ENCODE data around the gene FOXQ1. TPM values are rescaled to one million over a fixed set of nuclear protein-coding genes. Genes with fewer than 3 reads are reported as not detected.

The FOXQ1 gene
- total RNA-seq, 1 experiment from 2014 or later, result 11.7 TPM

GRCh38 chr6:1271071-1271763 lies 40.7 kb upstream of the FOXQ1 start:
- intact Hi-C loops (cut with micrococcal nuclease; ENCODE audit: unreplicated experiment) (no loop called here), in situ Hi-C loops (cut with HindIII; ENCODE audit: low pct_unique_long_range_greater_than_20kb, low sequenced_read_pairs) (no loop called here)
- DNase-seq (ENCODE audit: low read depth, low spot score) (no peak), ATAC-seq (no peak)
- no peaks in the 10 kb centered on the region for H3K27me3 ChIP-seq (ENCODE audit: control insufficient read depth, insufficient read depth, low read length)
- peaks cover 3% of the 10 kb centered on the region for H3K4me1 ChIP-seq (ENCODE audit: control insufficient read depth, insufficient read depth, low read length)
- no peak overlapping the region for H3K27ac ChIP-seq (ENCODE audit: low read length)
- H3K36me3 ChIP-seq (ENCODE audit: control insufficient read depth, insufficient read depth, low read length), result no peaks in the 10 kb centered on the region
- POLR2A ChIA-PET, result no interaction called here
- no peaks in the 10 kb centered on the region for H3K9me3 ChIP-seq (ENCODE audit: control insufficient read depth, insufficient read depth, low read depth, low read length)
- BruUV-seq (replicated peaks), result no TSS peak
- no peak overlapping the region for H3K4me3 ChIP-seq (ENCODE audit: low read depth in 2 of 2, low read length in 2 of 2)
- CTCF ChIA-PET, result no interaction called here
- TF ChIP-seq CTCF (IDR thresholded peaks at IDR 0.05), result no peak
- no peak for TF ChIP-seq TCF7L2 (IDR thresholded peaks at IDR 0.05; ENCODE audit: low read depth, low read length)
- TF ChIP-seq, protein P1, sequence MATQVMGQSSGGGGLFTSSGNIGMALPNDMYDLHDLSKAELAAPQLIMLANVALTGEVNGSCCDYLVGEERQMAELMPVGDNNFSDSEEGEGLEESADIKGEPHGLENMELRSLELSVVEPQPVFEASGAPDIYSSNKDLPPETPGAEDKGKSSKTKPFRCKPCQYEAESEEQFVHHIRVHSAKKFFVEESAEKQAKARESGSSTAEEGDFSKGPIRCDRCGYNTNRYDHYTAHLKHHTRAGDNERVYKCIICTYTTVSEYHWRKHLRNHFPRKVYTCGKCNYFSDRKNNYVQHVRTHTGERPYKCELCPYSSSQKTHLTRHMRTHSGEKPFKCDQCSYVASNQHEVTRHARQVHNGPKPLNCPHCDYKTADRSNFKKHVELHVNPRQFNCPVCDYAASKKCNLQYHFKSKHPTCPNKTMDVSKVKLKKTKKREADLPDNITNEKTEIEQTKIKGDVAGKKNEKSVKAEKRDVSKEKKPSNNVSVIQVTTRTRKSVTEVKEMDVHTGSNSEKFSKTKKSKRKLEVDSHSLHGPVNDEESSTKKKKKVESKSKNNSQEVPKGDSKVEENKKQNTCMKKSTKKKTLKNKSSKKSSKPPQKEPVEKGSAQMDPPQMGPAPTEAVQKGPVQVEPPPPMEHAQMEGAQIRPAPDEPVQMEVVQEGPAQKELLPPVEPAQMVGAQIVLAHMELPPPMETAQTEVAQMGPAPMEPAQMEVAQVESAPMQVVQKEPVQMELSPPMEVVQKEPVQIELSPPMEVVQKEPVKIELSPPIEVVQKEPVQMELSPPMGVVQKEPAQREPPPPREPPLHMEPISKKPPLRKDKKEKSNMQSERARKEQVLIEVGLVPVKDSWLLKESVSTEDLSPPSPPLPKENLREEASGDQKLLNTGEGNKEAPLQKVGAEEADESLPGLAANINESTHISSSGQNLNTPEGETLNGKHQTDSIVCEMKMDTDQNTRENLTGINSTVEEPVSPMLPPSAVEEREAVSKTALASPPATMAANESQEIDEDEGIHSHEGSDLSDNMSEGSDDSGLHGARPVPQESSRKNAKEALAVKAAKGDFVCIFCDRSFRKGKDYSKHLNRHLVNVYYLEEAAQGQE (IDR thresholded peaks at IDR 0.05; ENCODE audit: insufficient read depth in 1 of 2, low read depth in 2 of 2, low read length in 1 of 2), result no peak
- no peak for TF ChIP-seq POLR2AphosphoS5 (IDR thresholded peaks at IDR 0.05; ENCODE audit: low read depth, low read length)
- TF ChIP-seq SIN3A (IDR thresholded peaks at IDR 0.05; ENCODE audit: borderline replicate concordance, insufficient read depth, low read depth, low read length), result no peak

GRCh38 chr6:1278061-1278720 lies 33.7 kb upstream of the FOXQ1 start:
- ChIA-PET POLR2A (no interaction called here), CTCF (no interaction called here)
- TF ChIP-seq SIN3A (IDR thresholded peaks at IDR 0.05; ENCODE audit: borderline replicate concordance, insufficient read depth, low read depth, low read length) (no peak), POLR2AphosphoS5 (IDR thresholded peaks at IDR 0.05; ENCODE audit: low read depth, low read length) (no peak), TCF7L2 (IDR thresholded peaks at IDR 0.05; ENCODE audit: low read depth, low read length) (no peak), CTCF (IDR thresholded peaks at IDR 0.05) (no peak)
- TF ChIP-seq, protein P1 (IDR thresholded peaks at IDR 0.05; ENCODE audit: insufficient read depth in 1 of 2, low read depth in 2 of 2, low read length in 1 of 2), result no peak
- no peak overlapping the region for H3K27ac ChIP-seq (ENCODE audit: low read length)
- no TSS peak for BruUV-seq (replicated peaks)
- peak; percentile 64; the same call in 1 of the 2 replicates for ATAC-seq
- H3K27me3 ChIP-seq (ENCODE audit: control insufficient read depth, insufficient read depth, low read length), result no peaks in the 10 kb centered on the region
- no peak for DNase-seq (ENCODE audit: low read depth, low spot score)
- in situ Hi-C loops (cut with HindIII; ENCODE audit: low pct_unique_long_range_greater_than_20kb, low sequenced_read_pairs), result no loop called here
- intact Hi-C loops (cut with micrococcal nuclease; ENCODE audit: unreplicated experiment), result no loop called here
- no peak overlapping the region for H3K4me3 ChIP-seq (ENCODE audit: low read depth in 2 of 2, low read length in 2 of 2)
- H3K9me3 ChIP-seq (ENCODE audit: control insufficient read depth, insufficient read depth, low read depth, low read length), result no peaks in the 10 kb centered on the region
- no peaks in the 10 kb centered on the region for H3K36me3 ChIP-seq (ENCODE audit: control insufficient read depth, insufficient read depth, low read length)
- peaks cover 7% of the 10 kb centered on the region for H3K4me1 ChIP-seq (ENCODE audit: control insufficient read depth, insufficient read depth, low read length)

Data from Panc1 (cell line).